AML-193 (cell line): ENCODE results near the gene SYNGR1.
"Not testable (repeated sequence)": the region's sequence is repeated elsewhere in the genome, so short reads cannot be mapped to it uniquely, and the experiment has no call there.

Experiments used
- DNase-seq, 2 experiments: peaks; one replicate each; lab custom pipeline; 2025; lab: John Stamatoyannopoulos, UW

The SYNGR1 gene

DNA sequence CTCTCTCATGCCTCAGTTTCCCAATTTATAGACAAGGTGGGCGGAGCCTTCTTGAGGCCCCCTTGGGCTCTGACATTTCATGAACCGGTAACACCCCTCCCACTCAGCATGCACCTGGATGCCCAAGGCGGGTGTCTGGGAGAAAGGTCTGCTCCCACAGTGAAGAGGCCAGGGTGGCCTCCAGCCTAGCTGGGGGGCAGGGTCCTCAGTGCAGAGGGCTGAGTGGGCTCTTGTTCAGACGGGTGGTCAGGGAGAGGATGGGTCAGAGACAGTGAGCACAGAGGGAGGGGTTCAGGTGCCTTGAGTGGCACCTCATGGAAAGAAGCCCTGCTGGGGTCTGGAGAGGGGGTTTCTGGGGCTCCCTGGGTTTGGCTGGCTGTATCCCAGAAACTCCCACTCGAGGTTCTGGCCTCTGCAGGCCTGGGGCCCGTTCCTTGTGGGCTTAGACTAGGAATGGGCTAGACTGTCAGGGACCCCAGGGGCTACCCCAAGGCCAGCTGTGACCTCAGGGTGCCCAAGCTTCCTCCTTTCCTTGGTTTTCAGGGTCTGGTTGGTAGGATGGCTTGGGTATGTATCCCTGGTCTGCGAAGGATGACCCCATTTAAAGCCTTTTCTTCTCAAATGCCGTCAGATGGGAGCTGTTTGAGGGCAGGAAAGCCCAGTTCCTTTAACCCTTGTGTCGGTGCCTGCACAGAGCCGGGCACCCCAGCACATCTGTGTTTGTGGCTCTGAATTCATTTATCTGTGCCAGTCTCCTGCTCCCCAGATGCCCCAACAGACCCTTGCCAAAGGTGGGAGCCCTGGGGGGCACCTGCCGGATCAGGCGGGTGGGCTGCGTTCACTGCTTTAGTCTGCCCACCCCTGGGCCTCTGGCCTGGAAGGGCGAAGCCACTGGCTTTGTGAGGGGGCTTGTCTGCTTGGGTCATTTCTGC lies 1.2 kb downstream of the SYNGR1 start:
- DNase-seq = no peak

DNA sequence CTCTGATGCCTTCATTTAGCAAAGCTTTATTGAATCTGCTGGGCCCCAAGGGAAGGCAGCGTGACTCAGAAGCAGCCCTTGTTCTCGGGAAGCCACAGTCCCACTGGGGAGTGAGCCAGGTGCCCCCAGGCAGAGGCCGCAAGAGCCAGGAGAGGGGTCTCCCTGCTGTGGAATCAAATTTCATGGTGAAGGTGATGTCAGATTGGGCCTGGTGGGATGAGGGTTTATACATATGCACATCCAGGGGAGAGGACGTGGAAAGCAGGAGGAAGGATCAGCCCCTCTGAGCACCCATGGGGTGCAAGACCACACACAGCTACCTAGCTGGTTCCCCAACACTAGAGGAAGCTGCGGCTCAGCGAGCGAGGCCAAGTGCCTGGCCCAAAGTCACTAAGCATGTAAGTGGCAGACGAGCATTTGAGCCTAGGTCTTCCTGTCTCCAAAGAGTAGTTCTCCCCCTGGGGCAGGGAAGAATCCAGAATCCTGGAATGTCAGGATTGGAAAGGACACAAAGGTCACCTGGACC lies 2.0 kb downstream of the SYNGR1 start:
- DNase-seq = peak; percentile 66 to 71

DNA sequence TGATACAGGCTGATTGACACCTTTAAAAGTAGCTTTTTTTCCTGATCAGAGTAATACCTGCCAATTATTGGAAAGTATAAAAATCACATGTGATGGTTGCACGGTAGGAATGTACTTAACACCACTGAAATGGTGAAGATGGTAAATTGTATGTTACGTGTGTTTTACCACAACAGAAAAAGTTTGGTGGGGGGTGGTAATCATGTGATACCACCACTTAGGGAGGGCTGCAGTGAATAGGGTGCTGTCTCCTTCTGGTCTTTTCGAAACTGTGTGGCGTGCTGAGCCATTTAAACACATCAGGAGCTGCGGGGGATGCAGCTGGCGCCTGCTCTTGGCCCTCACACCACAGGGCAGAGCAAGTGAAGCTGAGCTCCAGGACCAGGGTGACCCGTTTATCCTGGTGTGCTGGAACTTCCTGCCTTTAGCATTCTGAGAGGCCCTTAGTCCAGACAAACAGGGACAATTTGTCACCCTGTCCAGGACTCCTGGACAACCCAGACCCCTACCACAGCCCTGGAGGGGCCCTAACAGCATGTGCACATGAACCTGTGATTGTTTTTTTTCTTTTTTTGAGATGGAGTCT lies 2.6 kb downstream of the SYNGR1 start:
- DNase-seq = no peak

DNA sequence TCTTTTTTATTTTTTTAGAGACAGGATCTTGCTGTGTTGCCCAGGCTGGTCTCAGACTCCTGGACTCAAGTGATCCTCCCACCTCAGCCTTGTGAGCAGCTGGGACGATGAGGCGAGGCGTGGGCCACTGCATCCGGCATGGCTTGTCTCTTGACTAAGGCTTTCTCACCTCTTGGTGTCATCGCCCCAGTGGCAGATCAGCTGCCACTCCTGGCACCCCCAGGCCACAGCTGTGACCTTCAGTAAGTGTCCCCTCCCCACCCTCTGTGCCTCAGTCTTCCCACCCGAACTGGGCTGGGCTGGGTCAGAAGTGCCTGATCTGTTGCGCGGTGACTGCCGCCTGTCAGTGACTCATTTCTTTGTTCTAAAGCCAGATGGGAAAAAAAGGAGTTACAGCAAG lies 3.6 kb downstream of the SYNGR1 start:
- DNase-seq = no peak

DNA sequence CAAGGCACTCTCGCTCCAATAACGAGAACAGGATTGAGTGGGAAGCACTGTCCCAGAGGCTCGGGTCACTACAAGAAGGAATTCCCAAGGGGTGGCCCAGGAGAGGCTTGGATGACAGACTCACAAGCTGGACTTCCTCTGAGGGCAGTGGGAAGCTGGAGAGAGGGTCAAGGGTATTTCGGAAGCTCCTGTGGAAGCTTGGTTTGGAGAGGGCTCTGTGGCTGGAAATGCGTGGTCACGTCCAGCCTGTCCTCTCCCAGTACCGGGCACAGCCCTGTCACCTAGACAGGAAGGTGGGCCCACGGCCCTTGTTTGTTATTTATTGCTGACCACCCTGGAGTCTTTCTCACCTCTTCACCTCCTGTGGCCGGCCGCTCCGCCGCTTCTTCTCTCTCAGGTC lies 5.3 kb downstream of the SYNGR1 start:
- no peak for DNase-seq

DNA sequence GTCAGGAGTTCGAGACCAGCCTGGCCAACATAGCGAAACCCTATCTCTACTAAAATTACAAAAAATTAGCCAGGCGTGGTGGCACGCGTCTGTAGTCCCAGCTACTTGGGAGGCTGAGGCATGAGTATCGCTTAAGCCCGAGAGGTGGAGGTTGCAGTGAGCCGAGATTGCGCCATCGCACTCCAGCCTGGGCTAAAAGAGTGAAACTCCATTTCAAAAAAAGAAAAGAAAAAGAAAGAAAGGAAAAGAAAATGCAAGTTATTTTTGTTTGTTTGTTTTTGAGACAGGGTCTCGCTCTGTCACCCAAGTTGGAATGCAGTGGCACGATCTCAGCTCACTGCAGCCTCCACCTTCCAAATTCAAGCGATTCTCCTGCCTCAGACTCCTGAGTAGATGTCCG lies 6.0 kb downstream of the SYNGR1 start:
- DNase-seq = not testable (repeated sequence)

DNA sequence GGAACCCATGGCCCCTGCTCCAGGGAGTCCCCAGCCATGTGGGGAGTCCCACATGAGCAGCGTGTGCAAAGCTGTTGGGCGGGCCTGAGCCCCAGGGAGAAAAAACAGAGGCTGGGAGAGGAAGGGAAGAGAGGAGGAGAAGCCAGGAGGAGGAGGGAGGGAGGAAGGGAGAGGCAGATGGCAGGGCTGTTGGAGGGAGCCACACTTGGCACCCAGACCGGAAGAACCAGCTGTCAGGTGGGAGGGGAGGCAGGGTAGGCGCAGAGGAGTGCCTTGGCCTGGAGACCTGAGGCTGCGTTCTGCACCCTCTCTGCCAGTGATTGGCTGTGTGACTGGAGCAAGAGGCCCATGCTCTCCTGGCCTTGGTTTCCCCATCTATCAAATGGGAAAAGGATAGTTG lies 6.7 kb downstream of the SYNGR1 start:
- DNase-seq = no peak

DNA sequence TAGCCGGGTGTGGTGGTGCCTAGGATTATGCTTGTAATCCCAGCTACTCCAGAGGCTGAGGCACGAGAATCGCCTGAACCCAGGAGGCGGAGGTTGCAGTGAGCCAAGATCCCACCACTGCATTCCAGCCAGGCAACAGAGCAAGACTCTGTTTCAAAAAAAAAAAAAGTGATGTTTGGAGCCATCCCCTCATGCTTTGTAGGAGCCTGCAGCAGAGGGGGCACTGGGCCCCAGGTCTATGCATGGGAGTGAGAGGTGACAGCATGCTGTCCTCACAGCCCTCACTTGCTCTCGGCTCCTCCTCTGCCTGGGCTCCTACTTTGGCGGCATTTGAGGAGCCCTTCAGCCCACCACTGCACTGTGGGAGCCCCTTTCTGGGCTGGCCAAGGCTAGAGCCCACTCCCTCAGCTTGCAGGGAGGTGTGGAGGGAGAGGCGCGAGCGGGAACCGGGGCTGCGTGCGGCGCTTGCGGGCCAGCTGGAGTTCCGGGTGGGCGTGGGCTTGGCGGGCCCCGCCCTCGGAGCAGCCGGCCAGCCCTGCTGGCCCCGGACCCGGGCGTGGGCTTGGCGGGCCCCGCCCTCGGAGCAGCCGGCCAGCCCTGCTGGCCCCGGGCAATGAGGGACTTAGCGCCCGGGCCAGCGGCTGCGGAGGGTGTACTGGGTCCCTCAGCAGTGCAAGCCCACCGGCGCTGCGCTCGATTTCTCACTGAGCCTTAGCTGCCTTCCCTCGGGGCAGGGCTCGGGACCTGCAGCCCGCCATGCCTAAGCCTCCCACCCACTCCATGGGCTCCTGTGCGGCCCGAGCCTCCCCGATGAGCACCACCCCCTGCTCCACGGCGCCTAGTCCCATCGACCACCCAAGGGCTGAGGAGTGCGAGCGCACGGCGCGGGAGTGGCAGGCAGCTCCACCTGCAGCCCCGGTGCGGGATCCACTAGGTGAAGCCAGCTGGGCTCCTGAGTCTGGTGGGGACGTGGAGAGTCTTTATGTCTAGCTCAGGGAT lies 7.6 kb downstream of the SYNGR1 start:
- DNase-seq = not testable (repeated sequence)

DNA sequence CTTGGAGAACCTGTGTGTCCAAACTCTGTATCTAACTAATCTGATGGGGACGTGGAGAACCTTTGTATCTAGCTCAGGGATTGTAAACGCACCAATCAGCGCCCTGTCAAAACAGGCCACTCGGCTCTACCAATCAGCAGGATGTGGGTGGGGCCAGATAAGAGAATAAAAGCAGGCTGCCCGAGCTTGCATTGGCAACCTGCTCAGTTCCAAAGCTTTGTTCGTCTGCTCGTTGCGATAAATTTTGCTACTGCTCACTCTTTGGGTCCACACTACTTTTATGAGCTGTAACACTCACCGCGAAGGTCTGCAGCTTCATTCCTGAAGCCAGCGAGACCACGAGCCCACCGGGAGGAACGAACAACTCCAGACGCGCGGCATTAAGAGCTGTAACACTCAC lies 8.4 kb downstream of the SYNGR1 start:
- DNase-seq = not testable (repeated sequence)

DNA sequence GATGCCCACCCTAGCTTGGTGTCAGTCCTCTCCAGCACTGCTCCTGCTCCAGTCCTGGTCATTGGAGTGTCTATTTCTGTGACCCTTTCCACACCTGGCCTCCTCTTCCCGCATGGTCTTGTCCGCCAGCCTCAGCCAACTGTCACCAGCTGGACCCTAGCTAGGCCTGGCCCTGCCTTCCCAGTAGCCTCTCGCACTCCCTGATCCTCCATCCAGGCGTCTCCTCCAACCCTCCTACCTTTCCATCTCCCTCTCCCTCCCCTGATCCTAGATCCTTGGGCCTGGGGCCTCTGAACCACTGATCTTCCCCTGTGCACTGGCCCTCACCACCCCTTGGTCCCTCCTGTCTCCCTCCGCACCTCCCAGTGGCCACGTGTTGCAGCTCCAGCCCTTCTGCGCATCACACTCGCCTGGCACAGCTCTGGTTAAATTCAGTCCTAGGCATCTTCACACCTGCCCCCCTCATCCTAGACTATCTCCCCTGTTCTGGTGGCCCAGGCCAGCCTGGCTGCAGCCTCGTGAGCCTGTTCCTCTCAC lies 9.9 kb downstream of the SYNGR1 start:
- DNase-seq = no peak

DNA sequence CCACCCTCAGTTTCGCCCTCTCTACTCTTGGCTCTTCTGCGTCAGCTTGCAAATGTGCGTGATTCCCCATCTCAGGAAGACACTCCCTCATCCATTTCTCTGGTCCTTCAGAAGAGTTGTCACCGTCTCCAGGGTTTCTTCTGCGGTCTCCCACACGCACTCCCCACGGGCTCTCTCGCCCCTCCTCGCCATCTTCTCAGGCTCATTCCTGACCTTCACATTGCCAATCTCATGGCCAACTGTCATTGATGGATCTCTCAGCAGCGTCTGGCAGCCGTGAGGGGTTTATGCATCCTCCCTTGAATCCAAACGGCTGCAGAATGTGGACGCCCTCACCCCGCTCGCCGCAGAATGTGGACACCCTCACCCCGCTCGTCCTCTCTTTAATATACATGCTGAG lies 10.5 kb downstream of the SYNGR1 start:
- no peak for DNase-seq

DNA sequence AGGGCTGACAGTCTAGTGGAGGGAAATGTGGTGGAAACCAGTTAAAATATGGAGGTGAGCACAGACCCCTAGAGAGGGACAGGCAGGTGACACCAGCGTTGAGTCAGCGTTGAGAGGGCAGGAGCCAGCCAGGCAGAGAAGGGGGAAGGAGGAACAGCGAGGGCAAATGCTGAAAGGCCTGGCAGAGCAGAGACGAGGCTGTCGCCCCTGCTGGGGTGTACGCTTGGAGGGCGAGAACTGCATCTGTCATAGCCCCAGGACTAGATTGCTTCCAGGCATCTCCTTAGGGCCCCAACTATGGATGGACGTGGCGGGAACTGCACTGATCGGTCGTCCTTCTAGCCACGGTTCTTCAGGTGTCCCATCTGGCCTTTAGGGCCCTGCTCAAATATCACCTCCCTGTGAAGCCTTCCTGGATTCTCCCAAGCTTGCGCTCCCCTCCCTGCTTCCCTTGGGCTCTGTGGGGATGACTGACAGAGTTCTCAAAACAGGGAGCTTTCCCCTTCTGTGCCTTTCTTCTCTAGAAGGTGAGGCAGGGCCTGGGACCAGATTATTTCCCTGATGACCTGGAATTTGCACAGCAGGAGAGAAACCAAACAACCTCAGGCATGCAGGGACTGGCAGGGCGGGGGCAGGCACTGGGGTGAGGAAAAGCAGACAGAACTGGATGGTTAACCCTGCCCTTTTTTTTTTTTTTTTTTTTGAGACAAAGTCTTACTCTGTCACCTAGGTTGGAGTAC lies 11.1 kb downstream of the SYNGR1 start:
- DNase-seq = no peak

DNA sequence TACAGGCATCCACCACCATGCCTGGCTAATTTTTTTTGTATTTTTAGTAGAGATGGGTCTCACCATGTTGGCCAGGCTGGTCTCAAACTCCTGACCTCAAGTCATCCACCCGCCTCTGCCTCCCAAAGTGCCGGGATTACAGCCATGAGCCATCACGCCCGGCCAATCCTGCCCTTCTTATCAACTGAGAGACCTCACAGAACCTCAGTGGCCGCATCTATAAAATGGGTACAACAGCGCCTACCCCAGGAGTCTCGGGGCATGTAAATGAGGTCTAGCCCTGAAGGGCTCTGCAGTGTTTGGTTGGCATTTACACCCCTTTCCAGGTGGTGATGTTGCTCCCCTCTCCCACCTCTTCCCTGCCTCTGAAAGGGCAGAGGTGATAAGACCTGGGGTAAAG lies 11.7 kb downstream of the SYNGR1 start:
- no peak for DNase-seq

DNA sequence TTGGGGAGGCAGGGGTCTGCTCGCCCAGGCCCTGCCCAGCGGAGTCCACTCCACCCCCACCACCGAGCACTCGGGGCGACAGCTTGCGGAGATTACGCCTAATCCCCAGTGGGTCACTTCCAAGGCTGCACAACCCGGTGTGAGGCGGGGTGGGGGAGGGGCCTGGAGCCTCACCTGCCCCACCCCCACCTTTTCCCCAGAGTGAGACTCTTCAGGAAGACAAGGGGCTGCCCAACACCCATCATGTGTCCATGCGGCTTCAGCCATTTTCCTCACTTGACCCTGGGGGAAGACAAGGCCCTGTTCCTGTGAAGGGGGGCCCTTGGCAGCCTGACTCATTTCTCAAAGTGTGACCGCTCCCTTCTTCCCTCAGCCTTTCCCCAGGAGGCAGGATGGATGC lies 12.5 kb downstream of the SYNGR1 start:
- no peak for DNase-seq

DNA sequence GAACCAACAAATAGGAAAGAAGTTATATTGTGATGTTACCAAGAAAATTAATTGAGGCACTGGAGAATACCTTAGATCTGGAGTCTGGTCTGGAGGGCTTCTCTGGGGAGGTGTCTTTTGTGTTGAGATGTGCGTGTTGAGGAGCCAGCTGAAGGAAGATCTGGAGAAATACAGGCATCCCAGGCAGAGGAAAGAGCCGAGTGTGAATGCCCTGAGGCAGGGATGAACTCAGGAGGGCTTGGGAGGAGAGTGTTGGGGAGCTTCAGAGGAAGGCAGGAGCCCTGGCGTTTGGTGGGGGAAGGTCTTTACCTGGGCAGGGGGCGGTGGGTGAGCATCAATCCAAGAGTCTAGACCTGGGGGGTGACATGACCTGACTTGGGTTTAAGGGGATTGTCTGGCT lies 13.1 kb downstream of the SYNGR1 start:
- DNase-seq = no peak

DNA sequence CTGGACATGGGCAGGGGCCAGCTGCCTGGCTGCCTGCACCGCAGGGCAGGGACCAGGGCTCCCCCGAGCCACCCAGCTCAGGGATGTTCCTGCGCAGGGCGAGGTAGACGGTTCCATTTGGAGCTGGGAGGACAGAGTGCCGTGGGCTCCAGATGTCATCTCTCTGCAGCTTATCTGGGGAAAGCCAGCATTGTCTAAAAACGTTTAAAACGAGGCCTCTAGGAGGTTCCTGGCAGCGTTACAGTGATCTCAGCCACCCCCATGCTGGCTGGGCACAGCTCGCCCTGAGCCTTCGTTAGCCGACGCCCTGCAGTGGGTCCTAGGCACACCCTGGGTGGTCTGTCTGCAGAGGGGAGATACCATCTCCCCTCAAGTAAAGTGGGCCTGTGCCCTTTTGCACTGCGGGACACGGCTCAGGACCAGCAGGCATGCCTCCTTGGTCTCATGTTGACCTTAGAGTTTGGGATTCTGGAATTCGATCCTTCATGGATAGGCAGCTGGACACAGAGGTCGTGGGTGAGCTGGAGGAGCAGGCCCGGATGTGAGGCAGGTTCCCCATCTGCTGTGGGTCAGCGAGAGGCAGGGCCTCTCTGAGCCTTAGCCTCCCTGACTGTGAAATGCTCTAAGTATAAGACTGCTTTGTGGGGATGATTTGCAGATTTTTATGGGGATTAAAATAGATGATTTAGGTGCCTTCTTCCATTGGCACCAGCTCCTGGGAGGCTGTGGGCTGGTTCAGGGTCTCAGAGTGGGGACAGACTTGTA lies 14.1 kb downstream of the SYNGR1 start:
- no peak for DNase-seq

DNA sequence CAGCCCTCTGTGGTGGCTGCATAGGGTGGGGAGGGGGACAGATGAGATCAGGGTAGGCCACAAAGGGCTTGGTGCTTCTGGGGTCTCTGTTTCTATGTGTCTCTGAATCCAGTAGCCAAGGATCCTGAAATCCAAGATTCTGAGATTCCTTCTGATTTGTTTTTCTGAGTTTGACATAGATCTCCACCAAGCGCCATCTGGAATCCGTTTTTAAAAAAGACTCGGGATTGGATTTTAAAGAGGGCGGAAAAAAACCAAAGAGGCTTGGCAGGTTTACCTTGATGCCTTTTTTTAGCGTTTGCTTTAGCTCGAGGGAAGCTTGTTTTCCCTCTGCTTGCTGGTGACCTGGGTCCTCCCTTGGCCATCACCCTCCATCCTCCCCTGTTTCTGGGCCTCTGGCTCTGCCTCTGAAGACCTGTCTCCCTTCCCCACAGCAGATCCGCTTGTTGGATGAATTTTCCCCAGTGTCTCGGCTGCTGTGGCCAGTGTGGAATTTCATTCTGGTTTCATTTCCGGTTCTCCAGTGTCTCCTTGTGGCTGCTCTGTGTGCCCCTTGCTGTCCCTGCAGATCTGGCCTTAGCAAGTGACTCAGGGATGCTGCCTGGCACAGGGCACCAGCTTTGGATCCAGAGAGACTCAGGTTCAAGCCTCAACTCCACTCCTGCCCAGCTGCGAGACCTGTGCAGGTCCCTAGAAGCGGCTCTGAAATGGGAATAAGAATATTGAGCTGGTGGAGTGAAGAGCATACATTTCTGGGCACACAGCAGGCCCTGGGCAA lies 15.1 kb downstream of the SYNGR1 start:
- no peak for DNase-seq

DNA sequence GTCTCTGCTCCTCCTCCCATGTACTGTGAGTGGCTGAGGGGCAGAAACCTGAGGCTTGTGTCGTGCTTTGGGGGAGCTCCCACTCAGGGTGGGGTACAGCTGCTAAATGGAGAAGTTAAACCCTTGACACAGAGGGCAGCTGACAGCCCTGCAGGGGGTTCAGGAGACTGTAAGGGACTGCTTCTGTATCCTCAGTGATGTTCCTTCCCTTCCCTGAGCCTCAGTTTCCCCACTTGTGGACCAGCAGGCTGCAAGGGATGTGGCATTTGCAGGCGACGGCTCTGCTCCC lies 15.6 kb downstream of the SYNGR1 start:
- DNase-seq = no peak

DNA sequence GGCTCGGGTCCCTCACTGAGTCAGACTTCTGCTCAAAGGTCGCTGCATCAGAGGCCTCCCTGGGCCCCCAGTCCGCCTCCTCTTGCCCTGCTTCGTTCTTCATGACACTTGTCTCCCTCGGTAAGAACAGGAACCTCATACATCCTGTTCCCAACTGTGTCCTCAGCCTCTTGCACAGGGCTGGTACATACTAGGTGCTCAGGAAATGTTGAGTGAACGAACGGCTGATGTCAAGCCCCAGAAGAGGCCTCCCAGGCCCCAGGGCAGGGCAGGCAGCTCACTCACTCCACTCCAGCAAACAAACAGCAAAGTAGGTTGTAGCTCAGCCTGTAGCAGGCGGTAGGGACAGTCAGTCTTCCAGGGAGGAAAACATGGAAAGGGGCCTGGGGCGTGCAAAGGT lies 17.2 kb downstream of the SYNGR1 start:
- DNase-seq = no peak

DNA sequence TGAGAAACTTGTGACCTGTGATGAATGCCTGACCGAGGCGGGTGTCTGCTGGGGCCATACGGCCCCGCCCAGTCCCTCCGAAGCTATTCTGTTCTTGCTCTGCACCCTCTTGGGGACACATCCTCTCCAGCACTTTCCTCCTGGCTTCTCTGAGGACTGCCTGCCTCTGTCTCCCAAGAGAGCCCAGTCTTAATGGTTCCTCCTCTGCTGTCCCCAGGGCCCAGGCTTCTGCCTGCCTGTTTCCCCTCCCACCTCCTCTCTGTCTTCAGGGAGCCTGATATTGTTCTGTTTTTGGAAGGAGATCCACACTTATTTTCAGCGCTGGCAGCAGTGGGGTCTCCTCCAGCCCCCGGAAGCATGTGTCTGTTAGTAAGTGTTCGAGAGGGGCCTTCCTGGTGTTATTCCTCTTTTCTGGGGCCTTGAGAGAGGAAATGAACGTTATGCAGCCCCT lies 18.7 kb downstream of the SYNGR1 start:
- DNase-seq = no peak
